DMS53 treated with DMSO at 0.1 percent for 48 hours (cell line): ENCODE results near the gene ABHD3.
"Not testable (repeated sequence)": the region's sequence is repeated elsewhere in the genome, so short reads cannot be mapped to it uniquely, and the experiment has no call there.

Source experiments
- DNase-seq: peaks from one replicate; lab custom pipeline; 2025; ENCODE audit not compliant: unreplicated experiment; lab: John Stamatoyannopoulos, UW

The ABHD3 gene

DNA sequence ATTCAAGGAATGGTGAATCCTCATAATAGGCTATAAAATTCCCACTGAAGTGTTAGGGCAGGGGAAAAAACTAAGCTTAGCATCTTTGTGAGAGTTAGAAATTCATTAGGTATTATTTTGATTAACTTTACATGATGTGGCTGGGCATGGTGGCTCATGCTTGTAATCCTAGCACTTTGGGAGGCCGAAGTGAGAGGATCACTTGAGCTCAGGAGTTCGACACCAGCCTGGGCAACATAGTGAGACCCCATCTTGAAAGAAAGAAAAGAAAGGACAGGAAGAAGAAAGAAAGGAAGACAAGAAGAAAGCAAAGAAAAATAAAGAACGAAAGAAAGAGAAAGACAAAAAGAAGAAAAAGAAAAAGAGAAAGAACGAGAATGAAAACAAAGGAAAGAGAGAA is 52.5 kb downstream of the ABHD3 start:
- DNase-seq = no peak

GRCh38 chr18:21650311-21650710 is 54.3 kb downstream of the ABHD3 start:
- DNase-seq = no peak

- not testable (repeated sequence) for DNase-seq
Measured at GRCh38 chr18:21640375-21640774, 64.2 kb downstream of the ABHD3 start.

DNA sequence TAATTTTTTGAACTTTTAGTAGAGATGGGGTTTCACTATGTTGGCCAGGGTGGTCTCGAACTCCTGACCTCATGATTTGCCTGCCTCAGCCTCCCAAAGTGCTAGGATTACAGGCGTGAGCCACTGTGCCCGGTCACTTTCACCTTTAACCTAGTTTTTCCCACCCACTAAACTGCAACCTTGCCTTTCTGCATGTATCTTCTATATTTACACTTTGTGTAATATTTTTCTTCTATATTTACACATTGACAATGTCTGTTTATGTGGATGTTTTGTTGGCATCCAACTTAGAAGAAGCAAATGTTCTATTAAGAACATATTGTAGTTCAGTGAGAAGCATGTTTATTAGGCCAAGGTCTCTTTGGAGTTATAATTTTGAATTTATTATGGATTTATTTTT is 65.8 kb downstream of the ABHD3 start:
- no peak for DNase-seq

- DNase-seq = no peak
Measured at GRCh38 chr18:21636769-21637168, 67.8 kb downstream of the ABHD3 start.

DNA sequence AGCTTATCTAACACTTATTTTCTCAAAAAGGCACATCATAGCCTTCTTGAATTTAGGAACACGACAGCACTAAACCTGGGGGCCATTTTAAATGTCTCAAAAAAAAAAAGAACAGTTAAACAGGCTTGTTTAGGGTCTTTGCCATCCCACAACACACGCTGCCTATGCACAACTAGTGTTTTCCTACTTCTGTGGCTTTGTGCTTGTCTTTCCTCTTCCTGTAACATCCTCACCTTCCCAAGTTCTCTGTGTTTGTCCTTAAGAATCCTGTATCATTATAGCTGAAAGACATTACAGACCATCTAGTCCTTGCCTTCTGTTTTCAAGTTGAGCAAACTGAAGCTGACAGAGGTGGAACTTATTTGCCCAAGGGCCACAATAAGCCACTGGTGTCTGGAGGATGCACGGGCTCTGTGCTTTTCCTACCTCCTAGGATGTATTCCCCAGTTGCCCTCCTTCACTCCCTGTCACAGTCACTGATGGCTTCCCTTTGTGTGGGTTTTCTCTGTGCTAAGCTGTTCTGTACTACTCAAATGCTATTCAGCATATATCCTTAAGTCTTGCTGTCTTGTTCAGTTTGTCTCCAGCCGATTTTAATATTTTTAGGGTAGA is 69.9 kb downstream of the ABHD3 start:
- DNase-seq = no peak

DNA sequence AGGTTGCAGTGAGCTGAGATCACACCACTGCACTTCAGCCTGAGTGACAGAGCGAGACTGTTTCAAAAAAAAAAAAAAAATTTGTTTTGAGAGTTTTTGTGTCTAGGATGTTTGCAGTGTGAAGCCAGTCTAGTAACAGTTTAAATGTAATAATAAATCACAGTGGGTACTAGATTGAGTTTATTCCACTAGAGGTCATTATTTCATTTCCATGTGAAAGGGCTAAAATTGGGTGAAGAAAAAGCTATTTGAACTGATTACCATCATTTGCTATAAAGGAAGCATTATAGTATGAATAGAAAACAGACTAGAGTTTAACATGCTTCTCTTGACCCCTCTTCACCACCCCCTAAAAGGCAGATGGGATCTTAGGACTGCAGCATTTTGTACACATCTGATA is 72.2 kb downstream of the ABHD3 start:
- DNase-seq = no peak

DNA sequence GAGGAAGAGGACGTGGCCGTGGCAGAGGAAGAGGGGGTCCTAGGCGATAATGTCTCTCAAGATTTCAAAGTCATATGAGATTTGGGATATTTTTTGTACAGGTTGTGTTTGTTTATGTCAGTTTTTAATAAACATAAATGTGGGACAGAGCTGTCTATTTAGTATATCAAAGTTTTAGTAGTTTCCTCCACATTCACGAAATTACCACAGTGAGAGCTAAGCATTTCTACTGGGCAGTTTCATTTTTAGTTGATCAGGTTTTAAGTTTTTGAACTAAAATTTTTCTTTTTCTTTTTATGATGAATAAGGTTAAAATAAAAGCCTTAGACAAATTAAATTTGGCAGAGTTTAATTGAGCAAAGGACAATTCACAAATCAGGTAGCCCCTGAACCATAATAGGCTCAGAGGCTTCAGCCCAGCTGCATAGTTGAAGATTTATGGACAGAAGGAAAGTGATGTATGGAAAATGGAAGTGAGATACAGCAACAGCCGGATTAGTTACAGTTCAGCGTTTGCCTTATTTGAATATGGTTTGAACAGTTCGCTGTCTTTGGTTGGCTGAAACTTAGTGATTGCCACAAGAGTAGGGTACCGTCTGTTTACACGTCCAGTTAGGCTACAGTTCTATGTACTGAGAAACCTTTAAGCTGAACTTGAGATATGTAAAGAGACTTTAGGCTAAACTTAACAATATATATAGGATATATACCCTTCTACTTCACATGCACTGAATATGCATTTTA is 75.3 kb downstream of the ABHD3 start:
- no peak for DNase-seq

GRCh38 chr18:21621640-21622039 is 82.9 kb downstream of the ABHD3 start:
- not testable (repeated sequence) for DNase-seq

- DNase-seq = peak; percentile 63
Measured at GRCh38 chr18:21612125-21613039, 92.2 kb downstream of the ABHD3 start, which contains the start of gene SNRPD1. TSS of gene SNRPD1 (plus strand) at chr18:21612314. CDS start at chr18:21612430, 116 bp downstream.

DNA sequence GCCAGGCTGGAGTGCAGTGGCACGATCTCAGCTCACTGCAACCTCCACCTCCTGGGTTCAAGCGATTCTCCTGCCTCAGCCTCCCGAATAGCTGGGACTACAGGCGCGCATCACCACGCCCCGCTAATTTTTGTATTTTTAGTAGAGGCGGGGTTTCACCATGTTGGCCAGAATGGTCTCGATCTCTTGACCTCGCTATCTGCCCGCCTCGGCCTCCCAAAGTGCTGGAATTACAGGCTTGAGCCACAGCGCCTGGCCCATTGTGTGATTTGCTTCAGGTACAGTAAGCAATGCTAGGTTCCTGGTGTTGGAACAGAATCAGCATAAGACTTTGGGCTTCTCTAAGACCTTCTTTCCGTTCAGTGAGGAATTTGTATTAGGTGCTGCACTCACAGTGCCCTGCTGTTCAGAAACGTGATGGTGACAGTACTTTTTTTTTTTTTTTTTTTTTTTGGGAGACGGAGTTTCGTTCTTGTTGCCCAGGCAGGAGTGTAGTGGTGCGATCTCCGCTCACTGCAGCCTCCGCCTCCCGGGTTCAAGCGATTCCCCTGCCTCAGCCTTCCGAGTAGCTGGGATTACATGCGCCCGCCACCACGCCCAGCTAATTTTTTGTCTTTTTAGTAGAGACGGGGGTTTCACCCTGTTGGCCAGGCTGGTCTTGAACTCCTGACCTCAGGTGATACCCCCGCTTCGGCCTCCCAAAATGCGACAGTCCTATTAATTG is 93.0 kb downstream of the ABHD3 start:
- not testable (repeated sequence) for DNase-seq

GRCh38 chr18:21605213-21605612 is 99.4 kb downstream of the ABHD3 start:
- no peak for DNase-seq

GRCh38 chr18:21604671-21605070 is 99.9 kb downstream of the ABHD3 start:
- DNase-seq = no peak

GRCh38 chr18:21602299-21602587 is 102.3 kb downstream of the ABHD3 start:
- DNase-seq = no peak
